Suppressor macrophage treated with lipopolysaccharide for 1 hour (primary cell): ENCODE measurements around the gene PADI2.

Experiments used
- DNase-seq, 3 donors: peaks; one replicate each; pipeline ENCODE4 v3.0.0-alpha.2; 2020 to 2022

PADI2 gene

DNA sequence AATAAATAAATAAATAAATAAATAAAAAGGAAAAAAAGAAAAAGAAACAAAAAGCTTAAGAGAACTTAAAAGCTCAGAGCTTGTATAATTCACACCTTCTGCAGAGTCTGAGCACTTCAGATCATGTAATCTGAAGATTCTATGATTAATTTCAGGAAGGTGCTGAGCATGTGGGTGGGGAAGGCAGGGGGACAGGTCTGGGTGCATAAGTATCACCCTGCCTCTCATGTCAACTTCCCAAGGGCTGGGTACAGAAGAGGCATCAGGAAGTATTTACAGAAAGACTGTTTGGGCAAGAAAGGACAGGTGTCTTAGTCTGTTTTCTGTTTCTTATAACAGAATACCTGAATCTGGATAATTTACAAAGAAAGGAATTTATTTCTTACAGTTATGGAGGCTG is 20.4 kb upstream of the PADI2 start:
- DNase-seq, result no peak

DNA sequence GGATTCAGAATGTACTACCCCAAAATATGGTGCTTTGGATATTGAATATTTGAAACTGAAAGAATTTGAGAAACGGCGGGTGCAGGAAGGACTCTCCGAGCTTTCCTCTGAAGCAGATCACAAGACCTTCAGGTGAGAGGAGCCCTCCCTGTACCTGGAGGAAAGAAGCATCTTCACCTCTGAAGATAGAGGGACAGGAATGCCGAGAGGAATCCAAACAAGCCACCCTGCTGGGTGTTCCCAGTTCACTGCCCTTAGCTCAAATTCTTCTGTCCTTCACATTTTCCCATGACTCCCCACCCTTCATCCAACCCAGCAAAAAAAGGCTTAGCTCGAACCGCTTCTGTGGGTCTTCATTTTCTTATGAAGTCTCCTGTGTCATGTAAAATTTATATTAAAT is 18.2 kb upstream of the PADI2 start:
- DNase-seq, result no peak

DNA sequence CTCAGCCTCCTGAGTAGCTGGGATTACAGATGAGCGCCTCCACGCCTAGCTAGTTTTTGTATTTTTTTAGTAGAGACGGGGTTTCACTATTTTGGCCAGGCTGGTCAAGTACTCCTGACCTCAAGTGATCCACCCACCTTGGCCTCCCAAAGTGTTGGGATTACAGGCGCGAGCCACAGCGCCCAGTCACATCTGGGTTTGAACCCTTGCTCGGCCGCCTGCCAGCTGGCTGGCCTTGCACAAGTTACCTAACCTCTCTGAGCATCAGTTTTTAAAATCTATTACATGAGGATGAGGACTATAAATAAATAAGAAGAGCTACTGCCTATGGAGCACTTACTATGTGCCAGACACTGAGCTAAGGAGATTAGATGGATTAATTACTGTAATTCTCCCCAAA is 17.7 kb upstream of the PADI2 start:
- DNase-seq, result no peak

DNA sequence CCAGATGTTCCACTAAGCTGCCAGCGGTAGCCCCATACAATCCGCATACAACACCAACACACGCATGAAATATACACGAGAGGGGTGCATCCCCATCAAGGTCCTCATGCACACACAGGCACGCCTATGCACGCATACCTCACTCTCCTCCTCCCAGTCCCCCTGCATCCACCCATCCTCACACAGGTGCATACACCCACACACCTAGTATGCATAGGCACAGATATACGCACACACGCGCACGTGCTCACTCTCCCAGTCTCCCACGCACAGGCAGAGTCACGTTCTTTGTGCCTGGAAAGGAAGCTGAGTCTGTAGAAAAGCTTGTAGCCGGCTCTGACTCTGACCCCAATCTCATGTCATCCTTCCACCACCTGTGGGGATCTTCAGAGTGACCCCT is 16.9 kb upstream of the PADI2 start:
- DNase-seq, result no peak

DNA sequence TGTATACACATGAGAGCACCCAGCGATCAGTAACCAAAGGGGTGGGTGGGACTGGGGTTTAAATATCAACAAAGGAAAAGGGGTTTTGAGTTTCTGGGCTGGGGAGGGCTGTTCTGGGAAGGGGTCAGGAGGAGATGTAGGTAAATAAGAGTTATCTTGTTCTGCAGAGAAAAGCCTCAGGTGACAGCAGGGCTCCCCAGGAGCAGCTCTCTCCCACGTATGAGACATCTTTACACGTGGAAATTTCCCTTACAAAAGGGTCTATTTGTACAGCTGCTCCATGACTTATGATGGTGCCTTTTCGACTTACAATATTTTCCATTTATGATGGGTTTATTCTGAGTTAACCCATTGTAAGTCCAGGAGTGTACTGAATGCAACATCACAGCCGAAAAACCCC is 16.3 kb upstream of the PADI2 start:
- no peak for DNase-seq

DNA sequence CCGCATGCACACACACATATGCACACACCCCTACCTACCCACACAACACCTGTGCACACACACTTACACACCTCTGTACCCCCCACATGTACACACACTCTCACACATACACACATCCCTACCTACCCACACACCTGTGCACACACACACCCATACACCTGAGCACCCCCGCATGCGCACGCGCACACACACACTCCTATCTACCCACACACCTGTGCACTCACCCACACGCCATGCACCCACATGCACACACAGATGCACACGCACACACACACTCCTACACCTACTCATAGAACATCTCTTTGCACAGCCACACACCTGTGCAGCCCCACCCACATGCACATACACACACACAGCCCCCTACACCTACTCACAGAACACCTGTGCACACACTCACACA is 15.5 kb upstream of the PADI2 start:
- DNase-seq, result no peak

DNA sequence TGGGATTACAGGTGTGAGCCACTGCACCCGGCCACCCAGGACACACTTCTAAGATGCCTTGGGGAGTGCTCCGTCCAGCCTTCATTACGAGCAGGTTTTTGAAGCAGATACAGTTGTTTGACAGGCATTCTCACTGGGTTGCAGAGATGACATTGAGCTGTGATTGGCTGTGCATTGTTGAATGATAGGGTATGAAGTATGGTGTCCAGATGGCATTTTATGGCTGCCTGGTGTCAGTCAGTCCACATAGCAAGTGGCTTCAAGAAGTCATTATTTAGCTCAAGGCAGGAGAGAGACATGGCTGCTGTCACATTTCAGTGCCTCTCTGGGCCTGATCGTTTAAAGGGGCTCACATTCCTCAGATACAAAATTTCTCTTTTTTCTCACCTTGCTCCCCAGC is 14.8 kb upstream of the PADI2 start:
- no peak for DNase-seq

DNA sequence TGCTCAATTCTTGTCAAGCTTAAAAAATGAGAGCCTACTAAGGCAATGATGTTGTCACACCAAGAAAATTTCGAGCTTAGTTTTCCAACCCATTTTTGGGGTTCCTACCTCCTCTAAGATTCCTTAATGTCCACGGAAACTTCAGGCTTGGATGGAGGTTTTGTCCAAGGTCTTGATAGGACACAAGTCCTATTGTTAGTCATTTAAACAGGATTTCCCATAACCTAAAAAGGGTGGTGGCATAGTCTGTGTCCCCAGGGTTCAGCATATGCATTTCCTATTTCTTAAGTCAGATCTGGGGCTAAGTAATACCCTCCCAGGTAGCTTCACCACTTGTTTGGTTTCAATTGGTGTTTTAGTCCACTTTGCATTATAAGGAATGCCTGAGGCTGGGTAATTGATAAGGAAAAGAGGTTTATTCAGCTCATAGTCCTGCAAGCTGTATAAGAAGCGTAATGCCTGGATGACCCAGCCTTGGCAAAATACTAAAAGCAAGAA is 10.9 kb upstream of the PADI2 start:
- DNase-seq, result no peak

DNA sequence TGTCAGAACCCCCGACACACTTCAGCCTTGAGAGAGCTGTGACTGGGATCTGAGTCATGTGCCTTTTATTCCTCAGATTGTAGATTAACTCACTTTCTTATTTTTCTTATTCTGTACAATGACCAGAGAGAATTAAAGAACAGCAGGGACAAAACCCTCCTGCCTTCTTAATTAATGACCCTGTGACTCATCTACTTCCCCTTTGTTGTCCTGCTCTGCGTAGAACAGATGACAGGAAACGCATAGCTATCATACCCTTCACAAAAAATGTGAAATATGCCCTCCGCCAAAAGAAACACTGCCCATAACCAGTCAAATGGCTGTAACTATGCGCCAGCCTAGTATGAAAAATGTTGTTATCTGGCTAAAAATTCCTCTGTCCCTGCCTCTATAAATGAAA is 9.1 kb upstream of the PADI2 start:
- peak; percentile 70 to 89 (median 86) for DNase-seq

DNA sequence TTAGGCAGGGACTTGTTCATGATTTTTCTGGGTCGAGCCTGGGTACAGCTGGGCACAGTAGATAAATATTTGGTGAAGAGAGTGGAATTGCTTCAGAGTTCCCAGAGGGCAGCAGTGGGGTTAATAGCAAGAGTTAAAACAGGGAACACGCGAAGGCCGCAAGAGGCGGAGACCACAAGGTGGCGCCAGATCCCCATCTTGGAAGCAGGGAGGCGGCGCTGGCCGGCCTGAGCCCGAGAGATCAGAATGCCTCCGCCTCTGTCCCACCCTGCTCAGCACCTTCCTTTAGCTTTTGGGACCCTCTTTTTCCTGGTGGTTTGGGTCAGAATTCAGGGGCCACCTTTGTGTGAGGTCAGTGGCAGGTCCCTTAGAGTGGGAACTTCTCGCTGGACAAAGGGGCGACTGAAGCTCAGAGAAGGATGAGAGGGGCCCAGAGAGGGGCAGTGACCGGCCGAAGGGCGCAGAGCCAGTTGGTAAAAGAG is 6.5 kb upstream of the PADI2 start:
- DNase-seq, result peak; percentile 85 to 96 (median 95)

DNA sequence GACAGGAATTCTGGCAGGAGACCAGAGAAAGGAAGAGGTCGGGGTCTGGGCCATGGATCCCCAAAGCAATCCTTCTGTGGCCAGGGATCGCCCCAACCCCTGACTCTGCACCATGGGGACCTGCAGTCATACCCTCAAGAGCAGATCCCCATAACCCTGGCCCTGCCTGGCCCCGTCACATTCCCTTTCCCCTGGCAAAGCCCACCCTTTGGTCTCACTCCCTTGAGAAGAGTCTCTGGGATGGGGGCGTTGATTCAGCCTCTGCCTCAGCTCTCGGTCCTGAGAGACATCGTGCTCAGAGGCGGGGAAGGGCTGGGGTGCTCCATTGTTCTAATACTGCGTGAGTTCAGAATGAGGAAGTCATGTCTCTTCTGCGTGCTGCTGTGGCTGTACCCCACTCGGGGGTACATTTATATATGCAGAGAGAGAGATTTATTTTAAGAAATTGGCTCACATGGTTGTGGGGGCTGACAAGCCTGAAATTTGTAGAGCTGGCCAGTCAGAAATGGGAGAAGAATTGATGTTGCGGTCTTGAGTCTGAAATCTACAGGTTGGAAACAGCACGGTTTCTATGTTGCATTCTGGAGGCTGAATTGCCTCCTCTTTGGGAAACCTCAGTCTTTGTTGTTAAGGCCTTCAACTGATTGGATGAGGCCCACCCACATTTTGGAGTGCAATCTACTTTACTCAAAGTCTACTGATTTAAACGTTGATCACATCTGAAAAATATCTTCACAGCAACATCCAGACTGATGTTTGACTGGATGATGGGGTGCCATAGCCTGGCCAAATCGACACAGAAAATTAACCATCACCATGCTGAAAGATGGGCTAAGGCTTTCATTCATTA is 4.2 kb upstream of the PADI2 start:
- peak in 1 of 3 donors; percentile 28 for DNase-seq

DNA sequence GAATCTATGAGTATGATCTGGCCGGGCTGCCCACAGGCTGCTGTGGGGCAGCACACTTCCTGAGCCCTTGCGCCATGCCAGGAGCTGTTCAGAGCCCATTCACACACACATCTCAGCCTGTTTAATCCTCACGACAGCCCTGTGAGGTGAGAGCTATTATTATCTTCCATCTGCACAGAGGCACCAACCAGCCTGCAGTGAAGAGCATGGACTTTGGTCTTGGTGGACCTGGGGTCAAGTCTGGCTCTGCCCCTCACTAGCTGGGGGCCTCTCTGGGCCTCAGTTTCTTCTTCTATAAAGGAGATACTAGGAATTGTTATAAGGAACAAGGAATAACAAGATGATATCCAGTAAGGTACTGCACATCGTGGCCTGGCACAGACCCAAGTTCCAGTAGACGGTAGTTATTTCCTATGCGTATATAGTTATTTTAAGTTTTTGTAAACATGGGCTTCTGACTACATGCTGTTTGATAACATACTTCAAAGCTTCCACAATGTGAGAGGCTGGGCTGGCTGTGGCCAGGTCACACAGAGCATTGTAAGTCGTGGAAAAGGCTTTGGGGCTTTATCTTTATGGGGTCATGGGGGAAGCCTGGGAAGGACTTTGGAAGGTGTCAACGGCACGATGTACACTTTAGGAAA is 3.4 kb upstream of the PADI2 start:
- DNase-seq, result peak; percentile 45 to 59 (median 56)

DNA sequence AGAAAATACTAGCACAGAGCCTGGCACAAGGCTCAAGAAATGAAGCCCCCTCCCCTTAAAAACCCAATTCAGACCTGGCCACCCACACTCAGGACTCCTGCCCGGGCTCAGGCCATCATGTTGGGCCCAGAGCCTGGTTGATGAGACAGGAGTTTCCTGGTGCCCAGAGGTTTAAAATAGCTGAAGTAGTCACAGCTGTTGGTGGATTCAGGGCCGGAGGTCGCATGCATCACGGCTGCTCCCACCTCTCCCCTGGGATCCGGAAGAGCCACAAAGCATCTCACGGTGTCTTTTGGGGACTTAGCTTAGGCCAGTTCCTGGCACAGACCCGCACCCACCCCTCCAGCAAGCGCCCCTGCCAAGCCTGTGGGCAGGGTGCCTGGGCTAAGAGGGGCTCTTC is 2.6 kb upstream of the PADI2 start:
- DNase-seq, result no peak

DNA sequence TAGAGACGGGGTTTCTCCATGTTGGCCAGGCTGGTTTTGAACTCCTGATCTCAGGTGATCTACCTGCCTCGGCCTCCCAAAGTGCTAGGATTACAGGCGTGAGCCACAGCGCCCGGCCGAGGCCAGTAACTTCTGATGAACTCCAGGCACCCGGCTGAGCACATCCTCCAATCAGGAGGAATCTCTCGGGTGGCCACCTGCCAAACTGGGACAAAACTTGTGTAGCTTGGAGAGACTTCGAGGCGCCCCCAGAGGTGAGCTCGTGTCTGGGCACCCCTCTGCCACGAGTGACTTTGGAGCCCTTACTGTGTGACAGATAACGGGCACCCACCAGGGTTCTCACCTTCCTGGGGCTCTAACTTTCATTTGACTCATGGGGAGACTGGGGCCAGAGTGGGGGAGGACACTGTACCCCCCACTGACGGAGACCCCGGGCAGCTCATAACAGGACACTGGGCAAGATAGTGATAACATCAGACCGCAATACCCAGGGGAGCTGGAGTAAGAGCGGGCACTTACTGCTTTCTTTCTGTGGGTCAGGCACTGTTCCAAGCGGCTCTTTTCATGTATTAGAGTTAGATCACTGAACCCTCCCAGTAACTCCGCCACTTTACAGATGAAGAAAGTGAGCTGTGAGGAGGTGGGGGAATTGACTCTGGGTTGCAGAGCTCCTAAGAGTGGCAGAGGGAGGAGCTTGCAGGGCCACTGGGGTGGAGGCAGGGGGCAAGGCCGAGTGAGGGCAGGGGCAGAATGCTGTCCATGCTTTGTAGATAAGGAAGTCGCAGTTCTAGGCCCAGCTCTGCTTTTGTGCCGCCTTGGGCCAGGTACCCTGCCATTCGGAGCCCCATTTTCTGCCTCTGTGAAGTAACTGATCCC is 1.9 kb upstream of the PADI2 start:
- DNase-seq, result no peak

DNA sequence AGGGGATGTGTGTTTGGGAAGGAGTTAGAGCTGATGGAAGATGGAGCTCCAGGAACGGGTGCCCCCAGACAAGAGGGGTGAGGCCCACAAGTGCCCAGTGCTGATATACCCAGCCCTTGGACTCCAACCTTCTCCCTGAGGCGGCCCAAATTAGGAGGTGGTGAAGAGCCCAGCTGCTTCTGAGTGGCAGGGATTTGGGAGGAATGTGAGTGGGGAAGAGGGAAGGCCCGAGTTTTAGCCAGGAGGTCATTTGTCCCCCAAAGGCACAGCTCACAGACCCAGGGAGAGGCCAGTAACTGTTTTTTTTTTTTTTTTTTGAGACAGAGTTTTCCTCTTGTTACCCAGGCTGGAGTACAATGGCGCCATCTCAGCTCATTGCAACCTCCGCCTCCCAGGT is 1.2 kb upstream of the PADI2 start:
- no peak for DNase-seq

DNA sequence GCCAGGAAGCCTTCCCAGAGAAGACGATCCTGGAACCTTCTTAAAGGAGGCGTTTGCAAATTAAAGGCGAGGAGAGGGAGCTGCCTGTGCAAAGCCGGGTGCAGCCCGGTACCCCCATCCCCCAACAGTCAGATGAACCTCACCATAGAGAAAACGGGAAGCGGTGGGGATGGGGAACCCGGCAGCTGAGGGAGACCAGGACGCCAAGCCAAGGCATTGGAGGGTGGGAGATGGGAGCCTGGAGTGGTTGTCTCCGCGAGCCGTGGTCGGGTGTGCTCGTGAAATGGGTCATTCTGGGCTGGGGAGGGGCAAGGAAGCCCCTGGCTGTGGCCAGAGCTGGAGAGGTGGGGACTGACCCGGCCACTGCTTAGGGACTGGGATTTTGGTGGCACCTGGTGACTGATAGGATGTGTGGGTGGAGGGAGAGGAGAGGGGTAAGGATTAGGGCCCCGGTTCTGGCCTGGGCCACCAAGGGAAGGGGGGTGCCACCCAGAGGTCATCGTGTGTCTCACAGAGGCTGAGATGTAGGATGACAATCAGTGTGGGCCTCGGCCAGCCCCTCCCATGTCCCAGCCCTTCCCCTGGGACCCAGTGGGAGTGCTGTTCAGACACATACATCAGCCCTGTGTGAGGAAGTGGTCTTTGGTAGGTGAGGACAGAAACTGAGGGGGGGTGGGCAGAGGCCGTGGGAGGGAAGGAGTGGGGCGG is 676 bp upstream of the PADI2 start:
- peak; percentile 55 to 74 (median 62) for DNase-seq

DNA sequence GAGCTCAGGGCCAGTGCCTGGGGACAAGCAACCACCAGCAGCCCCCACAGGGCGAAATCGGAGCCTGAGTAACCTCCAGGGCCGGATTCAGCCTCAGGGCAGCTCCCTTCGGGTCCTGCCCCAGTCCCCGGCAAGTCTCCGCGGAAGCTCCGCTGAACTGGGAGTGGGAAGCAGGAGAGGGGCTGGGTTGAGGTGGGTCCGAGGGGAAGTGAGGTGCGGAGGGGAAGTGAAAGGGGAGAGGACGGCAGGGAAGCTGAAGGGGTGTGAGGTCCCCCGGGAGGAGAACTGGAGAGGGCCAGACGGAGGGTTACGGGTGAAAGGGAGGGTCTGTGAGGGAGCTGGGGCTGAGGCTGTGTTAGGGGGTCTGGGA is 560 bp downstream of the PADI2 start:
- DNase-seq, result no peak

DNA sequence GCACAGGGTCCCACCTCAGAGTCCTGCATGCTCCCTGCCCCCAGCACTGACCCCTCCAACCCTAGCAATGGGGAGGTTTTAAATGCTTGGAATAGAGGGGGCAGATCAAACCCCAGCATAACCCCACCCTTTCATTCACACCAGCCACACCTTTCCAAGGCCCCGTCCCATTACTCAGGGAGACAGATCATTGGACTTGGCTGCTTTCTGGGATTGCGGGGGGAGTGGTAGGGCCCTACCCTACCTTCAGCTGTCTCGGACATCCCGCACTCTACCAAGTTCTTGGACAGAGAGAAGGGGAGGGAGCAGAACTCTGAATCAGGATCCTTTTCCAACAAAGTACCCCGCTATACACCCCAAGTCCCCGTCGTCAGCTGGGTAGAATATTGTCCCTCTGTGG is 983 bp downstream of the PADI2 start:
- no peak for DNase-seq

DNA sequence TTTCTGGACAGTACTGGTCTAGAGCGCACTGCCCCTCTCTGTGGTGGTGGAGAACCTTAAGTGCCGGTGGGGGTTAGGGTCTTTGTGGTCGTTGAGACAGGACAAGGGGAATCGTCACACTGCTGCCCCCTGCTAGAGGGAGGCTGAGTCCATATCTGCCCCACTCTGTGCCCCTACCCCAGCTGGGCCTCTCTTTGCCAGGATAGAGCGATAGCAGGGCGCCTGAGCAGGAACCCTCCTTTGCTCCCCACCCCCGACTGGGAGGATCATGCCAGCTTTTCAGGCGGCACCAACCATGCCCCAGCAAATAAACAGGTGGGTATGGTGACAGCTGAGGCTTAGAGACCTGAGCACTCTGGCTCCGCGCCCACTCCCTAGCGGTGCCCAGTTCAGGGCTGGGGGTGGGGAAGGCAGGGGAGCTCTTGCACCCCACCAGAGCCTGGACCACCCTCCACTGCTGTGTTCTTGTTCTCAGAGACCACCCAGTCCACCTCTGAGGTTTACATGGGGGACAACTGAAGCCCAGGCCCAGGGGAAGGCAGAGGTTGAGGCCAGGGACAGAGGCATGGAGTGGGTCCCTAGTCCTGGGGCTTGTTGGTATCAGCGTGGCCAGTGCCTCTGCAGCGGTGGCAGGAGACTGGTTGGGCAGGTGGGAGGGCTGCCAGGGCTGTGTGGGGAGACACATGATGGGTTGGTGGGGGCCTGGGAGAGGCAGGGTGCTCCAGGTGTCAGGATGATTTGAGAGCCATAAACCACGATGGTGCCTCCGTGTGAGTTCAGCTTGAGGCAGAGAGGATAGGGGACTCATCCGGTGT is 1.6 kb downstream of the PADI2 start:
- DNase-seq, result no peak

DNA sequence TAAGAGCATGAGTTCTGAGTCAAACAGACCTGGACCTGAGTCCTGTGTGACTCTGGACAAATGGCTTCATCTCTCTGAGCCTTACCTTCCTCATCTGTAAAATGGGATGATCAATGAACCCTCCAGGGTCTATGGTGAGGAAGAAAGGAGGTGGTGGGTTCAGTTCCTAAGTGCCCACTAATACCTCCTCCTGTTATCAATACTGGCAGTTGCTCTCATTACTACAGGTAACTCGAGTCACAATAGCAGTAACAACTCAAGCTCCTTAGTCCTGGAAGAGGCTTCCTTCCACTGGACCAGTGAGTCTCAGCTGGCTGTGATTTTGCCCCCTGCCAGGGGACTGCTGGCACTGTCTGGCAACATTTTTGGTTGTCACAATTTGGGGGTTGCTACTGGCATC is 2.6 kb downstream of the PADI2 start:
- no peak for DNase-seq

DNA sequence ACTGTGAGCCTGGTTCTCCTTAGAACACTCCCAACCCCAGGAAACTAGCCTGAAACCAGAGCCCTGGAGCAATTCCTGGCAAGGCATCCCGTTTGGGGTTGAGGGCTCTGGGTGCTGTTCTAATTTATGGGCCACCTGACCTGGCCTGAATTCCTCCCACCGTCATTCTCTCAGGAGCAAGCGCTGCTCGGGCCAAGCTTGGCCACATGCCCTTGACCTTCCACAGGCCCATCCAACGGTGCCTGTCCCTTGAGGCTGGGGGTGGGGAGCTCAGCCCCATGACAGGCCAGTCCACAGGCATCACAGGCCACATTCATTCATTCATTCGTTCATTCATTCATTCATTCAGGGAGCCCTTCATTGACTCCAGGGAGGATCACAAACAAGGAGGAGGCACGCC is 5.3 kb downstream of the PADI2 start:
- no peak for DNase-seq
